ENCODE data around the gene SAMSN1.

DNA sequence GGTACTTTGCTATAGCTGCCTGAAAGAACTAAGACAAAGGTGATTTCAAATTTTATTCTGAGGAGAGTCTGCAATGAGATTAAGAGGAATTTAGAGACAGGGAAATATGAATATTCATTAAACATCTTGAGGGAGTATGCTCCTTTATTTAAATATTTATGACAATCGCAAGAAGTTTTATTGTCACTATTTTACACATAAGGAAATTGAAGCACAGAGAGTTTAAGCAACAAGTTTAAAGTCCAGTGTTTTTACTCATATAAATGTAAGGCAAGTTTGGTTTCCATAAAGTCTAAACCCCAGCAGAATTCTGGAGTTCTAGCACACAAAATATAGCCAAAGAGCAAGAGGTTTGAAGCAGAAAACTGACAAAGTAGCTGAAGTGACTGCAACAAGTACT, 49.3 kb upstream of the SAMSN1 start:
- TF ChIP-seq, protein P1, sequence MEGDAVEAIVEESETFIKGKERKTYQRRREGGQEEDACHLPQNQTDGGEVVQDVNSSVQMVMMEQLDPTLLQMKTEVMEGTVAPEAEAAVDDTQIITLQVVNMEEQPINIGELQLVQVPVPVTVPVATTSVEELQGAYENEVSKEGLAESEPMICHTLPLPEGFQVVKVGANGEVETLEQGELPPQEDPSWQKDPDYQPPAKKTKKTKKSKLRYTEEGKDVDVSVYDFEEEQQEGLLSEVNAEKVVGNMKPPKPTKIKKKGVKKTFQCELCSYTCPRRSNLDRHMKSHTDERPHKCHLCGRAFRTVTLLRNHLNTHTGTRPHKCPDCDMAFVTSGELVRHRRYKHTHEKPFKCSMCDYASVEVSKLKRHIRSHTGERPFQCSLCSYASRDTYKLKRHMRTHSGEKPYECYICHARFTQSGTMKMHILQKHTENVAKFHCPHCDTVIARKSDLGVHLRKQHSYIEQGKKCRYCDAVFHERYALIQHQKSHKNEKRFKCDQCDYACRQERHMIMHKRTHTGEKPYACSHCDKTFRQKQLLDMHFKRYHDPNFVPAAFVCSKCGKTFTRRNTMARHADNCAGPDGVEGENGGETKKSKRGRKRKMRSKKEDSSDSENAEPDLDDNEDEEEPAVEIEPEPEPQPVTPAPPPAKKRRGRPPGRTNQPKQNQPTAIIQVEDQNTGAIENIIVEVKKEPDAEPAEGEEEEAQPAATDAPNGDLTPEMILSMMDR (IDR thresholded peaks at IDR 0.05), result no peak
- TF ChIP-seq POLR2A (IDR thresholded peaks at IDR 0.05), result no peak
